HEK293 (cell line): ENCODE measurements around the gene NAV2.

Experiments
- CTCF ChIA-PET: fragments of 350-600 bp; formaldehyde crosslinking; extraction: SDS; loops from one replicate; lab custom pipeline; 2021; ENCODE audit warnings: antibody characterized with exemption; lab: Yijun Ruan, JAX
- POLR2A ChIA-PET: fragments of 300-600 bp; formaldehyde crosslinking; extraction: SDS; loops from one replicate; lab custom pipeline; 2020; ENCODE audit warnings: antibody characterized with exemption, inconsistent platforms; lab: Yijun Ruan, JAX
- H3K27ac ChIP-seq: fragments of 200-500 bp; sonication (Bioruptor generic); 2 replicates; pipeline ENCODE4 v1.5.1; 2014; ENCODE audit warnings: low read depth, low read length, control low read depth, inconsistent platforms; ENCODE audit errors: extremely low read depth
- H3K36me3 ChIP-seq, 2 experiments: fragments of 200-500 bp in 1 of 2; sonication (Bioruptor generic) in 1 of 2; 1 replicate in 1 of 2; 2 replicates in 1 of 2; pipeline ENCODE4 v1.5.1; 2014 to 2017; ENCODE audit warnings: inconsistent platforms in 2 of 2, low read length in 2 of 2; ENCODE audit not compliant: control insufficient read depth in 2 of 2, insufficient read depth in 1 of 2
- H3K4me1 ChIP-seq: fragments of 200-500 bp; sonication (Bioruptor generic); 2 replicates; pipeline ENCODE4 v1.5.1; 2014; ENCODE audit warnings: mild to moderate bottlenecking, low read length, inconsistent platforms; ENCODE audit not compliant: control insufficient read depth, insufficient read depth
- H3K4me3 ChIP-seq: 2 replicates; pipeline ENCODE4 v1.5.1; 2011; ENCODE audit warnings: low read depth, mild to moderate bottlenecking, control low read depth, low read length, moderate library complexity
- H3K9me3 ChIP-seq: fragments of 200-500 bp; sonication (Bioruptor generic); 2 replicates; pipeline ENCODE4 v1.5.1; 2014; ENCODE audit warnings: low read depth, low read length, inconsistent platforms; ENCODE audit not compliant: control insufficient read depth, insufficient read depth
- CTCF ChIP-seq: fragments of 450-650 bp; formaldehyde crosslinking; IDR thresholded peaks from 2 replicates; pipeline ENCODE4 v1.5.1; 2016; ENCODE audit warnings: missing biosample characterization, missing genetic modification characterization
- KLF9 ChIP-seq: fragments of 450-650 bp; formaldehyde crosslinking; IDR thresholded peaks from 2 replicates; pipeline ENCODE4 v1.5.1; 2016; ENCODE audit warnings: missing biosample characterization, missing genetic modification characterization, low read depth
- OSR2 ChIP-seq: fragments of 450-650 bp; formaldehyde crosslinking; IDR thresholded peaks from 2 replicates; pipeline ENCODE4 v1.5.1; 2016; ENCODE audit warnings: missing biosample characterization, missing genetic modification characterization
- PRDM2 ChIP-seq: fragments of 450-650 bp; formaldehyde crosslinking; IDR thresholded peaks from 2 replicates; pipeline ENCODE4 v1.5.1; 2016; ENCODE audit warnings: missing biosample characterization, missing genetic modification characterization, borderline replicate concordance
- PRDM4 ChIP-seq: fragments of 450-650 bp; formaldehyde crosslinking; IDR thresholded peaks from 2 replicates; pipeline ENCODE4 v1.5.1; 2017; ENCODE audit warnings: missing biosample characterization, missing genetic modification characterization
- SP3 ChIP-seq: fragments of 450-650 bp; formaldehyde crosslinking; IDR thresholded peaks from 2 replicates; pipeline ENCODE4 v1.5.1; 2016; ENCODE audit warnings: missing biosample characterization, missing genetic modification characterization
- SP7 ChIP-seq: fragments of 450-650 bp; formaldehyde crosslinking; IDR thresholded peaks from 2 replicates; pipeline ENCODE4 v1.5.1; 2016; ENCODE audit warnings: missing biosample characterization, missing genetic modification characterization
- TCF7L2 ChIP-seq: IDR thresholded peaks from 2 replicates; pipeline ENCODE4 v1.6.1; 2011; ENCODE audit warnings: low read depth, mild to moderate bottlenecking, inconsistent platforms, low read length, moderate library complexity, borderline replicate concordance
- ZIC2 ChIP-seq: fragments of 450-650 bp; formaldehyde crosslinking; IDR thresholded peaks from 2 replicates; pipeline ENCODE4 v1.5.1; 2016; ENCODE audit warnings: missing biosample characterization, missing genetic modification characterization
- ZNF157 ChIP-seq: fragments of 450-650 bp; formaldehyde crosslinking; IDR thresholded peaks from 2 replicates; pipeline ENCODE4 v1.5.1; 2016; ENCODE audit warnings: missing biosample characterization, missing genetic modification characterization
- ZNF2 ChIP-seq: fragments of 450-650 bp; formaldehyde crosslinking; IDR thresholded peaks from 2 replicates; pipeline ENCODE4 v1.5.1; 2016; ENCODE audit warnings: missing biosample characterization, missing genetic modification characterization
- ZNF23 ChIP-seq: fragments of 450-650 bp; formaldehyde crosslinking; IDR thresholded peaks from 2 replicates; pipeline ENCODE4 v1.5.1; 2016; ENCODE audit warnings: missing biosample characterization, missing genetic modification characterization, borderline replicate concordance
- ZNF398 ChIP-seq: fragments of 450-650 bp; formaldehyde crosslinking; IDR thresholded peaks from 2 replicates; pipeline ENCODE4 v1.5.1; 2017; ENCODE audit warnings: missing biosample characterization, missing genetic modification characterization
- ZNF530 ChIP-seq: fragments of 450-650 bp; formaldehyde crosslinking; IDR thresholded peaks from 2 replicates; pipeline ENCODE4 v1.5.1; 2016; ENCODE audit warnings: low read depth, missing biosample characterization, missing genetic modification characterization
- ZNF555 ChIP-seq: fragments of 450-650 bp; formaldehyde crosslinking; conservative IDR thresholded peaks from 2 replicates; pipeline ENCODE4 v1.5.1; 2017; ENCODE audit warnings: missing biosample characterization, mild to moderate bottlenecking, missing genetic modification characterization, inconsistent platforms
- ZNF600 ChIP-seq: fragments of 450-650 bp; formaldehyde crosslinking; IDR thresholded peaks from 2 replicates; pipeline ENCODE4 v1.5.1; 2016; ENCODE audit warnings: missing biosample characterization, missing genetic modification characterization
- ZNF624 ChIP-seq: fragments of 450-650 bp; formaldehyde crosslinking; IDR thresholded peaks from 2 replicates; pipeline ENCODE4 v1.5.1; 2017; ENCODE audit warnings: missing biosample characterization, missing genetic modification characterization
- ZNF660 ChIP-seq: fragments of 450-650 bp; IDR thresholded peaks from 2 replicates; pipeline ENCODE4 v1.5.1; 2018; ENCODE audit warnings: missing biosample characterization, mild to moderate bottlenecking, missing genetic modification characterization
- ZNF677 ChIP-seq: fragments of 450-650 bp; IDR thresholded peaks from 2 replicates; pipeline ENCODE4 v1.5.0; 2018; ENCODE audit warnings: missing biosample characterization, mild to moderate bottlenecking, missing genetic modification characterization, moderate library complexity
- ZNF701 ChIP-seq: fragments of 450-650 bp; formaldehyde crosslinking; IDR thresholded peaks from 2 replicates; pipeline ENCODE4 v1.5.1; 2016; ENCODE audit warnings: missing biosample characterization, missing genetic modification characterization
- ZNF747 ChIP-seq: fragments of 450-650 bp; formaldehyde crosslinking; IDR thresholded peaks from 2 replicates; pipeline ENCODE4 v1.5.1; 2016; ENCODE audit warnings: missing biosample characterization, missing genetic modification characterization
- ZNF792 ChIP-seq: fragments of 450-650 bp; formaldehyde crosslinking; IDR thresholded peaks from 2 replicates; pipeline ENCODE4 v1.5.1; 2016; ENCODE audit warnings: missing biosample characterization, missing genetic modification characterization
- ZSCAN18 ChIP-seq: fragments of 450-650 bp; formaldehyde crosslinking; IDR thresholded peaks from 2 replicates; pipeline ENCODE4 v1.5.1; 2016; ENCODE audit warnings: missing biosample characterization, missing genetic modification characterization

NAV2 gene

GRCh38 chr11:20042811-20043341 lies 330.2 kb downstream of the NAV2 start (continued):
- no peak for TF ChIP-seq SP3 (tag by site-specific recombination)
- TF ChIP-seq ZNF530 (tag by site-specific recombination): no peak
- TF ChIP-seq OSR2 (tag by site-specific recombination): peak; percentile 52; the same call in 1 of the 2 replicates
- no peak for TF ChIP-seq ZNF555 (tag by site-specific recombination)
- no peak for TF ChIP-seq KLF9
- no peak for TF ChIP-seq ZNF660 (tag by site-specific recombination)
- no peak for TF ChIP-seq ZNF701 (tag by site-specific recombination)
- no peak for TF ChIP-seq CTCF
- TF ChIP-seq ZIC2 (tag by site-specific recombination): peak; percentile 74
- TF ChIP-seq ZNF600 (tag by site-specific recombination): 0 out of 2 replicates have a peak, but pooled peaks have one; percentile 14
- no peak for TF ChIP-seq ZNF157
- 0 out of 2 replicates have a peak, but pooled peaks have one; percentile 41 for TF ChIP-seq SP7 (tag by site-specific recombination)
- TF ChIP-seq PRDM4: no peak

- Histone ChIP-seq H3K36me3 (peaks cover 0 to 37% of the 10 kb centered on the region in 2 experiments; a peak in 1 of 3 replicates), H3K27ac (no peak overlapping the region), H3K9me3 (no peaks in the 10 kb centered on the region), H3K4me1 (peaks cover 7% of the 10 kb centered on the region; the same call in 1 of the 2 replicates), H3K4me3 (no peak overlapping the region)
- ChIA-PET POLR2A (no interaction called here), CTCF (interaction anchor here (0.6 kb wide), 2 partner anchors 77 to 85 kb away, joined by 3 to 4 read pairs; no protein-coding TSS in a partner anchor)
- TF ChIP-seq ZNF23 (no peak), OSR2 (tag by site-specific recombination) (no peak), TCF7L2 (no peak), ZNF624 (no peak), PRDM2 (tag by site-specific recombination) (no peak), KLF9 (no peak), ZNF2 (tag by site-specific recombination) (no peak), ZSCAN18 (tag by site-specific recombination) (no peak), ZNF792 (tag by site-specific recombination) (no peak), ZNF398 (tag by site-specific recombination) (no peak), ZNF677 (tag by site-specific recombination) (no peak), ZNF747 (tag by site-specific recombination) (no peak)
- TF ChIP-seq, all 188 proteins: peak for 0
Measured at GRCh38 chr11:20043992-20044391, 331.4 kb downstream of the NAV2 start.
